ENCODE results near the gene C1orf105.

DNA sequence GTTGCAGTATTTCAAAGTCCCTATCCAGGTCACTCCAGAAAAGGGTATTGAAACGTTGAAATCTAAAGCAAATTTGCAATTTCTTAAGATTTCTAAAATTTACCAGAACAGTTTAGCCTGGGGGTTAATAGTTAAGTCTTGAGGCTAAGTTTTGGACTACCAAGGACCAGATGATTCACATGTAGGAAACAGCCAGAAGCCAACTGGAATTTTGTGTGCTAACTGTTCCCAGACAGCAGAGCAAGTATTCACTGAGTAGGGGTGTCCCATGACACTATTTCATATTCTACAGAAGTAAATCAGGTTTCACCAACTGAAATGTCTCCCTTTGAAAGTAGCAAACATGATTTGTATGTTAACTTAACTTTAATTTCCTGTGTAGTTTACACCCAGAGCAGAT lies 11.5 kb upstream of the C1orf105 start:
- TF ChIP-seq EP300 (IDR thresholded peaks at IDR 0.05; ENCODE audit: low read depth), result no peak
- no peak for TF ChIP-seq CTCF (IDR thresholded peaks at IDR 0.05)

All from transverse colon (tissue), 3 donors.